Bone marrow (tissue), 2 donors: ENCODE measurements around the gene RAD21L1.

ENCODE experiments used
- DNase-seq, 2 donors: peaks; one replicate each; lab custom pipeline; 2025; lab: John Stamatoyannopoulos, UW

RAD21L1 gene

DNA sequence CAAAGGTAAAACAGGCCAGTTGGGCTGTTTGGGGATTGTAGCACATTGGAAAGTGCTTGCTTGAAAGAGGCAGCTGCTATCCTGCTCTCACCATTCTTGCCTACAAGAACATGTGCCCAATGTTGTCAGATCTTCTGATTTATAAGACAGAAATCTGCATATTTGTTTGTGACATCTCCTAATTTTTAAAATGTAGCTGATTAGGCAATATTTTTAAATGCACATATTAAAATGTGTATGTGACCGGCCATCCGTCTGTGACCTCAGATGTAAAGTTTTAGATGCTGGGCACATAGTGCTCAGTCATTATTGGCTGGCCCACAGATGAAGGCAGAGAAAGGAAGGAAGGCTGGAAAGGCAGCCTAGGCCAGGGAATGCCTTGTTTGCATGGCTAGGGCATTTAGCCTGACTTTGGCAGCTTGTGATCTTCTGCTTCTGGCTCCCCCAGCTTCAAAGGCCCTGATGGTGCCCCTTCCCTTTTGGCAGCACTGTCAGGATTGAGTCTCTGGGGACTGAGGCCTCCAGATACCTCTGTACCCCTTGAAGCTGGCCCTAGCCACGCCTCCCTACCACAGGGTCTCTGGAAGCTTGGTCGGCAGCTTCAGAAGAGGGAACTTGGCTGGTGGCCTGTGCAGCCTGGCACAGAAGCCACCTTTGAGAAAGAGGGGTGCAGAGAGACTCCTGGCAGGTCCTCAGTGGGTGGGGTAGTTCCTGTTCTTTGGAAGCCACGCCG lies 46.7 kb downstream of the RAD21L1 start:
- no peak for DNase-seq

DNA sequence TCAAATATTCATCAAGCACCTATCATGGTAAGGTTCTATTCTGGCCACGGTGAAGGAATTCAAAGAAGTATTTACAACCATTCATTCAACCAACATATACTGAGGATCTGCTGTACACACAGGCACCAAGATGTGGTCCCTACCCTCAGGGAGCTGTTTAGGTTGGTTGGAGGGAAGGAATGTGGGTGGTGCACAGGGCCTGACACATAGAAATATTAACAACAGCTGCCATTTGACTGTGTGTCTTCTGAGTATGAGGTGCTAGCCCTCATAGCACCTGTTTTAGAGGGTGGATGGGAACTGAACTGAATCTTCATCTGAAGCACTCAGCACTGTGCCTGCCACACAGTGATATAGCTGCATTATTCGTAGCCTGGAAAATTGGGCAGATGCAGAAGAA lies 47.5 kb downstream of the RAD21L1 start:
- no peak for DNase-seq

DNA sequence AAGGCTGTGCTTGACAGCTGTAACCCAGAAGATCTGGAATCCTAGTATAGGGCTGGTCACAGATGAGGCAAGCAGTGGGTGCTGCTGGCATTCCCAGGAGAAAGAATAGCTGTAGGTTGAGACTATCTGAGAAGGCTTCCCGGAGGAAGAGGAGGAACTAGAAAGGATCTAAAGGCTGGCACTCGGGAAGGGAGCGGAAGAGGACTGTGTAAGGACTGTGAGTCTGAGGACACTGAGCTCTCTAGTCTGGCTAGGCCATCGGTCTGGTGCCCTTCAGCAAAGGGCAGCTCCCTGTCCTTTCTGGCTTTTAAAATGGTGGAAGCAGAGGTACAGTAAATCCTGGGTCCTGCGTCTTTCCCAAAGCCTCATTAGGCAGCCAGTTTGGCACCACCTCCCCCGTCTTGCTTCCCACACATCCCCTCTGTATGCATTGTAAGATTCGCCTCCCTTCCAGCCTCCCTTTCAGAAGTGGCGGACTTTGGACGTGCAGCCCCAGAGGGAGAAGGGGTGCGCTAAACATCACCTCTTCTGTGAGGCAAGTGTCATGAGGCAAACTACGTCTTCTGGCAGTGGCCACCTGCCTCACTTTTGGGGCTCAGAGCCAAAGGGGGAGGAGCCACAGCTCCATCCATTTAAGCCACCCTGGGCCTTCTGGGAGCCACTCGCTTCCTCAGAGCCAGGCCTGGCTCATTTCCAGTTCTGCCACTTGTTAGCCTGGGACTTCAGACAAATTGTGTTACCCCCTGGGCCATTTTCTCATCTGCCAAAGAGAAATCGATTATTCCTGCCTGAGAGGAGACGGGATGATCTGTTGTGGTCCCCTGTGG lies 48.9 kb downstream of the RAD21L1 start:
- no peak for DNase-seq

DNA sequence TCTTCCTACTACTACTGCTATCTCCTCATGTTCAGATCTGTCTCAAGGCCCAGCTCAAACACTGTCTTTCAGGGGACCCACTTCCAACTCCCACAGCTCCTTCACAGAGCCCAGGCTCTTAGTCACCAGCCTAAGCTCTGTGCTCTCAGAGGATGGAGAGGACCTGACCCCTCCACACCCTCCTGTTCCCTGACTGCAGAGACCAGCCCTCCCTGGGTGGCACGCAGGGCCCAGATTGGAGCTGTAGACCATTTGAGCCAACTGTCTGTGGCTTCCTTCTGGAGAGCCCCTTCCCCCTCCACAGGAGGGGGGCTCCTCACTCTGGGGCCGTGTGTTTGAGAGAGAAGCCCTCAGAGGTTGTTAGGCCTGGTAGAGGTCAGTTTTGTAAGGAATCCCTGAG lies 50.1 kb downstream of the RAD21L1 start:
- DNase-seq, result no peak

- DNase-seq, result no peak
Measured at GRCh38 chr20:1277529-1278322, 51.9 kb downstream of the RAD21L1 start.

DNA sequence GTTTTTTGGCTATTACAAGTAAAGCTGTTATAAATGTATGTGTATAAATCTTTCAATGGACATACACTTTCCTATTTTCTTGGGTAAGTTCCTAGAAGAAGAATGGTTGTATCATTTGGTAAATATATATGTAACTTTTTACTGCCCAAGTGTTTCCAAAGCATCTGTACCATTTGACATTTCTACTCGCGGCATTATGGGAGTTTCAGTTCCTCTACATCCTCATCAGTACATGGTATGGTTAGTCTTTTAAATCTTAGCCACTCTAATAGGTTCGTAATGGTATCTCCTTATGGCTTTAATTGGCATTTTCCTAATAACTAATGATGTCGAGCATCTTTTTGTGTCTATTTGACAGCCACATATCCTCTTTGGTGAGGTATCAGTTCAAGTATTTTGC lies 53.1 kb downstream of the RAD21L1 start:
- no peak for DNase-seq

GRCh38 chr20:1280195-1281102 lies 54.6 kb downstream of the RAD21L1 start:
- DNase-seq, result no peak

GRCh38 chr20:1281279-1282057 lies 55.6 kb downstream of the RAD21L1 start:
- DNase-seq, result no peak

DNA sequence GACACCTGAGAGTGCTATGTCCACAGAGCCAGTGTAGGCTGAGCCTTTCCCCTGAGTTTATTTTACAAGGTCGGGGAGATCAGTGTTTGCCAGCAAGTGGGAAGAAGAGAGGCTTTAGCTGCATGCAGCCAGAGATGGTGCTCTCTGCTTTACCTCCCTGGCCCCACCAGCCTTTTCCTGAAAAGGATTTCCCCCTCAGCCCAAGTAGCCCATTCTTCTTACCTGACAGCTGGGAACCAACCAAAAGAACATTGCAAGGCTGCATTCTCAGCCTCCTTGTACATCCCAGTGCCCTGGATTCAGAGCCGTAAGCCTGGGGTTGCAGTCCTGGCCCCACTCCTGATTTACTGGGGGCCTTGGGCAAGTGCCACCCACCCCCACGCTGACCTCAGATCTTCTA lies 57.1 kb downstream of the RAD21L1 start:
- no peak for DNase-seq

GRCh38 chr20:1283522-1284510 lies 58.0 kb downstream of the RAD21L1 start:
- no peak for DNase-seq

GRCh38 chr20:1286267-1287024 lies 60.6 kb downstream of the RAD21L1 start:
- DNase-seq, result no peak

DNA sequence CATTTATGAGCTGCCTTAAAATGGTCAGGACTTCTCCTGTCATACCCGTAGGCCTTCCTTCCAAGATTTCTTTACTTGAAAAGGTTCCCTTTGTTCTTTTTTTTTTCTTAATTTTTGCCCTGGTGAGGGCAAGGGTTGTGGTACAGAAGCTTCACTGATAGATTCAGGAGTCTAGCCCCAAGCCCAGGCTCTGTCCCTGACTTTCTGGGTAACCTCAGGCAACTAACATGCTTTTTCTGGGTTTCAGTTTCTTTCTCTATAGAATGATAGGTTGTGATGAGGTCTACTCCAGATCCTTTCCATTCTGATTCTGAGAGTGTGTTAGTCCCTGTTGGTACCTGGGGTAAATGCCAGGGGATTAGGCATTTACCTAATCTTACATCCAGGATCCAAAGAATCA lies 61.5 kb downstream of the RAD21L1 start:
- DNase-seq, result no peak

DNA sequence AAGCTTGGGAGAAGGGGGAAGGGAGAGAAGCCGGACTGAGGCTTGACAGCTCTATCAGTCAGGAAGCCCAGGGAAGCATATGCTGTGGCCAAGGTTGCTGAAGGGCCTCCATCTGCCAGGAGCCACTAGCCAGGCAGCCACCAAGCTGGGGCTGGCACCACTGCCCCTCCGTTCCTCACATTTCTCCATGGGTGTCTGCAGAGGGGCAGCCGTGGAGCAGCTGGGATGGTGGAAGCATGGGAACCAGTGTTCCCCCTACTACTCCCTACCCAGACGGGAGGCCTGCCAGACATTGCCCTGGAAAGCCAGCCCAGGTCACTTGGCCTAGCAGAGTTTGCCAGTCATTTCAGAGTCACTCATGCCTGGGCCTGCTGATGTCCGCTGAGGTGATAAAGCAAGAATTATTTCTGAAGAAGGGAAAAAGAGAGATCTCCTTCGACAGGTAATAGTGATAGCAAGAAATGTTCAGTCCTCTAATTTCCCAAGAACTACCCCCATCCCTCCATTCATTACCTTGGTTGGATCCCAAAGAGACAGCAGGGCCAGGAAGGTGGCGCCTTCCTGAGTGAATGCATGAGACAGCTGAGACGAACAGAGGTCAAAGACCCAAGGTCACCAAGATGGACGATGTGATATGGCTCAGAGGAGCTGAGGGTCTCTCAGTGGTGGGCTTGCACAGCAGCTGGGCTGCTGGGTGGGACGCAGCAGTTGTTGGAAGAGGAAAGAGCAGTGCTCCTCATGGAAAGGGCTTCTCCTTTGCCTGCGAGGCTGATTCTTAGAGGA lies 62.1 kb downstream of the RAD21L1 start:
- DNase-seq, result no peak

DNA sequence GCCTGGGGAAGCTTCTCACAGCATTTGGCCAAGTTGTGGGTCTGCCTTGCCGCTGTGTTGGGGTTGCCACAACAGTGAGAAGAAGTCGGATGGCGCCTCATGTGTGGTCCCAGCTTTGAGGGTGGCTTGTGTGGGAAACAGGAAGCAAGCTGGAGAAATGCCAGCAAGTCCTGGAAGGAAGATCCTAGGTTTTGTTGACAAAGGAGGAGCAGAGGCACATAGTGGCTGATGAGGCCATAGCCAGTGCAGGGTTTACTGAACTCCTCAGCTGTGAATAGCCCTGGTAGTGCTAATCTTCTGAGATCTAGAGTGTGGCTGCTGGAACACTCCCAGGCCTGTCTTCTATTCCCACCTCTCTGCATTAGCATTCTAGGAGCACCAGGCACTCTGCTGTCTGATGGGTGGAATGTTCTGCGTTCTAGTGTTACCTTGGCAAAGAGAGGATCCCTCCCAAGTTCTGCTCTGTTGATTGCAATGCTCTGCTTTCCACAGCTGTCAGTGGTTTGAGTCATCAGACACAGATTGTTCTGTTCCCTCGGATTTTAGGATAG lies 65.4 kb downstream of the RAD21L1 start:
- no peak for DNase-seq

- DNase-seq, result no peak
Measured at GRCh38 chr20:1292620-1293019, 66.8 kb downstream of the RAD21L1 start.

GRCh38 chr20:1293641-1294379 lies 68.0 kb downstream of the RAD21L1 start:
- no peak for DNase-seq

- DNase-seq, result no peak
Measured at GRCh38 chr20:1294497-1294896, 68.7 kb downstream of the RAD21L1 start.
